GM19467 (cell line): ENCODE measurements around the gene KRT28.
"Not testable (repeated sequence)": the region's sequence is repeated elsewhere in the genome, so short reads cannot be mapped to it uniquely, and the experiment has no call there.

Source experiments
- ATAC-seq: cut with Tn5 transposase; IDR thresholded peaks from one replicate; pipeline ENCODE4 v1.9.1; 2021; ENCODE audit warnings: mild to moderate bottlenecking, moderate library complexity; ENCODE audit not compliant: unreplicated experiment

The KRT28 gene

DNA sequence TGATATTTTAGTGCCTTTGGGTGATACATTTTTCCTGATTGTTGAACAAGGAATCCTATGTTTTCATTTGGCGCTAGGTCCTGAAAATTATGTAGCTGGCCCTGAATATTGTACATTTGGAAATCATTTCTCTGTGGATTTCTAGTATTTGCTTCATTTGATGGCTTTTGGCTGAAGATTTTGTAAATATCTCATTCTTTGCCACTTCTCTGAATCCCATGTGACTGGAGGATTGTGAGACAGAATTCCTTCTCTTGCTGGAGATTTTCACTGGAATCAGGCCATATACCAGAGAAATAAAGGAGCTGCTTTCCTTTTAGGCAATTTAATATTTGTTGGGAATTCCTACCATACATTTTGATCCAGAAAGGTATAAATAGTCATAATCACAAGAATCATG lies 8.6 kb downstream of the KRT28 start:
- ATAC-seq = no peak

- no peak for ATAC-seq
These were observed 17.3 kb downstream of the KRT28 start, which contains the start of gene KRT27 for GRCh38 chr17:40782450-40782849. Gene KRT27 (minus strand): TSS chr17:40782550. CDS start chr17:40782493, 57 bp downstream.

DNA sequence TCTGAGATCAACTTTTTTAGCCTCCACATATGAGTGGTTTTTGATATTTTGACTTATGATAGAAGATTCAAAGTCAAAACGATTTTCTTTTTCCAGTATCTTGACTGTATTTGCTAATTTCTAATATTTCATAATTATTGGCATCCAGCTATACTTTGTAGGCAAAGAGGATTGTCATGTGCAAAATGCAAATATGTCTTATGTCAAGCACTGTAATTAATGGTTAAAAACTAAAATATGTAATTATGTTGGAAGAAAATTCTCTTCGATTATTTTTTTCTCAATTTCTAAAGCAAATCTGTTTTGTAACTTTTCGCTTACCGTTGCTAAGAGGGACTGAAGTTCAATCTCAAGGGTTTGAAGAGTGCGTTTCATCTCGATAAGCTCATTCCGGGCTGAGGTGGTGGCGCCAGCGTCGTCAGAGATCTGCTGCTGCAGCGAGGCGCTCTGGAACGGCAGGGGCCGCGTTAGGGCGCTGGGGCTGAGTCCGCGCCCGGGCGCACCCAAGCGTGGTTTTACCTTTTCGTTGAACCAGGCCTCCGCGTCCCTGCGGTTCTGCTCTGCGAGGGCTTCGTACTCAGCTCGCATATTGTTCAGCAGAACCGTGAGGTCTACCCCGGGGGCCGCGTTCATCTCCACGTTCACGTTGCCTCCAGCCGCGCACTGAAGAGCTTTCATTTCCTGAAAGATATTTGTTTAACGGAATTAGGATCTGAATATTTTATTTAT lies 20.4 kb downstream of the KRT28 start:
- ATAC-seq = no peak

DNA sequence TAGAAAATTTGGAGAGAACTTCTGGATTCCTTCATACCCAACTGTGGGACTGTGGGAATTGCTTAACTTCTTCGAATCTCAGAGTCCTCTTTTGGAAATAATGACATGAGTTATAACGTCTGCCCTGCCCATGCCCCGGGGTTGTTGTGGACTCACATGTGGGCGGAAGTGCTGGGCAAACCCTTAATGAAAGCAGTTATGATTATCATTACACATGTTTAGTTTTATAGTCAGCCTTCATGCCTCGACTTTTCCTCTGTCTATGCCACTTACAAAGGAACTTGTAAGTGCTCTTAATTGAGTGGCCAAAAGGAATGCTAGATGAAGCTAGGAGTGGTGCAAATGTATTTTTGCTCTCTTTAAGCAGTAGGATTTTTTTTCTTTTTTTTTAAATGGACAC lies 21.3 kb downstream of the KRT28 start:
- no peak for ATAC-seq

DNA sequence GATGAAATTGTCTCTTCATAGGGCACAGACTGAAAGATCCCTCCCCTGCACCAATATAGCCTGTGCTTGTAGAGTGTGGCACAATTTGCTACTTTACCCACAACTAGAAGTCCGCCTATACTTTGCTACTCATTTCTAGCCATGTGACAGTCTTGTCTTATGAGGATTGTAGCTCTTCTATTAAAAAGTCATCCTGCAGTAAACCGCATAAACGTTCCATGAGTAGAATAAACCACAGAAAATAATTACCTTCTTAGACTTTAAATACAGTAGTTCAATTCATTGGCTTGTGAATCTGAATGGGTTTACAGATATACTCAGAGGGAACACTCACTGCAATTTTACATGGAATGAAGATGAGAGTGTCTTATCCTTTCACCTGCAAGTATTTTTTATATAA lies 21.8 kb downstream of the KRT28 start:
- ATAC-seq = no peak

DNA sequence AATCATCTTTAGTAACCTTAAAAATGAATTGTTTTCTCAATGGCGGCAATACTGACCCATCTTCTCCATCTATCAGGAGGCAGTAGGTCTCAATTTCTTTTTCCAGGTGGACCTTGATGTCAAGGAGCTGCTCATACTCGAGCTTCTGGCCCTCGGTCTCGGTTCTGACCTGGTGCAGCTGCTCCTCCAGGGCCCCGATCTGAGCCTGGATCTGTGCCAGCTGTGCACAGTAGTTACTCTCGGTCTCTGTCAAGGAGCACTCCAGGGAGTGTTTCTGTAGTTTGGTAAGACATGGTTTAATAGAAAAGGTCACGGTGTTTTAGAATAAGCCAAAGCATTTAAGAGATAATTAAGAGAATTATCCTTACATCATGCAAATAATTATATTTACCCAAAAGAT lies 22.3 kb downstream of the KRT28 start:
- ATAC-seq = no peak

- no peak for ATAC-seq
These were observed 23.8 kb downstream of the KRT28 start for GRCh38 chr17:40775945-40776344.

DNA sequence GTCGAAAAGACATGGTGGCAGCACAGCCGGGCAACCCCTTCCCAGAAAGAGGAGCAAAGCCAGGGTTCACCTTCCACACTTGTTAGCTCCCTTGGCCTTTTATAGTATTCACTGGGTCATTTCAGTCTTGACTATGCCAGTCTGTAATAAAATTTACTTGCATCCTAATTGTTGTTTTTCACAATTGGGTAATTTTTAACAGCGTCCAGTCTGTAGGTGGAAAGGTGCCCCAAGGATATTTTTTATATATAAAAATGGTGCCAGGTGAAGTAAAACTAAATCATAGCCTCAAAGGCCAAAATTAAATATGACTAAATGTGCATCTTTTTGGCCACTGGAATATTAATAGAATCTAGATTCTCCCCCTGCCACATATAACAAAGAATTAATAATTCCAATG lies 27.7 kb downstream of the KRT28 start, which contains the start of gene KRT26:
Gene KRT26, minus strand, starts transcription at position 101 of the 400 bp plus-strand sequence. Its CDS starts 88 bp downstream, at position 13.
- no peak for ATAC-seq

GRCh38 chr17:40765657-40766056 lies 34.1 kb downstream of the KRT28 start:
- no peak for ATAC-seq

GRCh38 chr17:40763752-40764151 lies 36.0 kb downstream of the KRT28 start:
- no peak for ATAC-seq

GRCh38 chr17:40760105-40761016 lies 39.4 kb downstream of the KRT28 start:
- ATAC-seq = no peak

- no peak for ATAC-seq
These were observed 44.5 kb downstream of the KRT28 start, which contains the start of gene KRT25 for GRCh38 chr17:40755231-40755630. Gene KRT25 (minus strand): TSS chr17:40755331. CDS start chr17:40755271, 60 bp downstream.

DNA sequence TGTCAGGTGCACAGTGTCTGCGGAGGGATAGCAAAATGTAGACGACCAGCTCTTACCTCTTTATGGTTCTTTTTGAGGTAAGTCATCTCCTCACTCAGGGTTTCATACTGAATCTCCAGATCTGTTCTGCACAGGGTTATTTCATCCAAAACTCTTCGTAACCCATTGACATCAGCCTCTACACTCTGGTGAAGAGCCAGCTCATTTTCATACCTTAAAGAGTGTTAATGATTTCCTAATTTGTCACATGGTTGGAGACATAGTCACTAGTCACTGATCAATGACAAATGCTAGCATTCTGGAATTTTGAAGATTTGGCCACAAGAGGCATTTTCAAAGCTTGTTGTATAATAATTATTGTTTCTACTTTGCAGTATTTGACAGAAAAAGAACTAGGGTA lies 46.0 kb downstream of the KRT28 start:
- no peak for ATAC-seq

GRCh38 chr17:40751065-40751464 lies 48.7 kb downstream of the KRT28 start:
- ATAC-seq = no peak

- no peak for ATAC-seq
These were observed 49.4 kb downstream of the KRT28 start for GRCh38 chr17:40750391-40750790.

DNA sequence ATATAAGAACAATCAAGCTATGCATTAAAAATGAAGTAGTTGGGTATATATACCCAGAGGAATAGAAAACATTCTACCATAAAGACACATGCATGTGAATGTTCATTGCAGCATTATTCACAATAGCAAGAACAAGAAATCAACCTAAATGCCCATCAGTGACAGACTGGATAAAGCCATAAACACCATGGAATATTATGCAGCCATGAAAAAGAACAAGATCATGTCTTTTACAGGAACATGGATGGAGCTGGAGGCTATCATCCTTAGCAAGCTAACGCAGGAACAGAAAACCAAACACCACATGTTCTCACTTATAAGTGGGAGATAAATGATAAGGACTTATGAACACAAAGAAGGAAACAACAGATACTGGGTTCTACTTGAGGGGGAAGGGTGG lies 51.1 kb downstream of the KRT28 start:
- not testable (repeated sequence) for ATAC-seq
